ENCODE results near the gene CHTF8. TPM values are rescaled to one million over a fixed set of nuclear protein-coding genes. Genes with fewer than 3 reads are reported as not detected.

Gene CHTF8
- total and polyA plus RNA-seq, 4 donors, result 44.2 to 75.7 (median 59.1) TPM

GRCh38 chr16:69079697-69080096 is 52.7 kb downstream of the CHTF8 start:
- H3K27me3 ChIP-seq (ENCODE audit: control insufficient read depth, insufficient read depth, low read length), result no peaks in the 10 kb centered on the region
- no peak overlapping the region for H3K27ac ChIP-seq (ENCODE audit: low read depth, low read length)
- no peak for DNase-seq (ENCODE audit: low read depth in 4 of 6, low spot score in 6 of 6)
- H3K4me3 ChIP-seq (ENCODE audit: low read depth, low read length), result no peak overlapping the region
- no peaks in the 10 kb centered on the region for H3K9me3 ChIP-seq (ENCODE audit: control insufficient read depth, insufficient read depth, low read length)
- WGBS (ENCODE audit: insufficient coverage), result no CpG with 5 or more reads among the region's 2 CpGs
- H3K36me3 ChIP-seq (ENCODE audit: control insufficient read depth, insufficient read depth, low read length), result peaks cover 7% of the 10 kb centered on the region
- no peaks in the 10 kb centered on the region for H3K4me1 ChIP-seq (ENCODE audit: control insufficient read depth, insufficient read depth, low read length)

GRCh38 chr16:69078073-69078472 is 54.3 kb downstream of the CHTF8 start:
- H3K4me3 ChIP-seq (ENCODE audit: low read depth, low read length), result no peak overlapping the region
- peaks cover 4% of the 10 kb centered on the region for H3K4me1 ChIP-seq (ENCODE audit: control insufficient read depth, insufficient read depth, low read length)
- no peak overlapping the region for H3K27ac ChIP-seq (ENCODE audit: low read depth, low read length)
- no peaks in the 10 kb centered on the region for H3K9me3 ChIP-seq (ENCODE audit: control insufficient read depth, insufficient read depth, low read length)
- DNase-seq (ENCODE audit: low read depth in 4 of 6, low spot score in 6 of 6), result no peak
- peaks cover under 1% of the 10 kb centered on the region for H3K36me3 ChIP-seq (ENCODE audit: control insufficient read depth, insufficient read depth, low read length)
- 51% methylated on average over 3 of the region's 7 CpGs for WGBS (ENCODE audit: insufficient coverage)
- H3K27me3 ChIP-seq (ENCODE audit: control insufficient read depth, insufficient read depth, low read length), result no peaks in the 10 kb centered on the region

- Histone ChIP-seq H3K4me1 (ENCODE audit: control insufficient read depth, insufficient read depth, low read length) (peaks cover 4% of the 10 kb centered on the region), H3K27me3 (ENCODE audit: control insufficient read depth, insufficient read depth, low read length) (no peaks in the 10 kb centered on the region), H3K4me3 (ENCODE audit: low read depth, low read length) (no peak overlapping the region), H3K27ac (ENCODE audit: low read depth, low read length) (no peak overlapping the region), H3K36me3 (ENCODE audit: control insufficient read depth, insufficient read depth, low read length) (no peaks in the 10 kb centered on the region), H3K9me3 (ENCODE audit: control insufficient read depth, insufficient read depth, low read length) (no peaks in the 10 kb centered on the region)
- DNase-seq (ENCODE audit: low read depth in 4 of 6, low spot score in 6 of 6), result no peak
- WGBS (ENCODE audit: insufficient coverage), result 70% methylated on average over 4 of the region's 4 CpGs
These were observed 55.1 kb downstream of the CHTF8 start for GRCh38 chr16:69077251-69077650.

GRCh38 chr16:69073181-69073702 is 59.1 kb downstream of the CHTF8 start:
- Histone ChIP-seq H3K4me1 (ENCODE audit: control insufficient read depth, insufficient read depth, low read length) (peaks cover 4% of the 10 kb centered on the region), H3K4me3 (ENCODE audit: low read depth, low read length) (no peak overlapping the region), H3K36me3 (ENCODE audit: control insufficient read depth, insufficient read depth, low read length) (no peaks in the 10 kb centered on the region), H3K9me3 (ENCODE audit: control insufficient read depth, insufficient read depth, low read length) (no peaks in the 10 kb centered on the region), H3K27me3 (ENCODE audit: control insufficient read depth, insufficient read depth, low read length) (no peaks in the 10 kb centered on the region), H3K27ac (ENCODE audit: low read depth, low read length) (no peak overlapping the region)
- no peak for DNase-seq (ENCODE audit: low read depth in 4 of 6, low spot score in 6 of 6)
- WGBS (ENCODE audit: insufficient coverage), result 72% methylated on average over 9 of the region's 10 CpGs

GRCh38 chr16:69072640-69072974 is 59.8 kb downstream of the CHTF8 start:
- WGBS (ENCODE audit: insufficient coverage), result 83% methylated on average over 1 of the region's 2 CpGs
- Histone ChIP-seq H3K9me3 (ENCODE audit: control insufficient read depth, insufficient read depth, low read length) (no peaks in the 10 kb centered on the region), H3K4me3 (ENCODE audit: low read depth, low read length) (no peak overlapping the region), H3K27ac (ENCODE audit: low read depth, low read length) (no peak overlapping the region), H3K4me1 (ENCODE audit: control insufficient read depth, insufficient read depth, low read length) (peaks cover 4% of the 10 kb centered on the region), H3K27me3 (ENCODE audit: control insufficient read depth, insufficient read depth, low read length) (no peaks in the 10 kb centered on the region), H3K36me3 (ENCODE audit: control insufficient read depth, insufficient read depth, low read length) (no peaks in the 10 kb centered on the region)
- no peak for DNase-seq (ENCODE audit: low read depth in 4 of 6, low spot score in 6 of 6)

GRCh38 chr16:69071036-69071435 is 61.4 kb downstream of the CHTF8 start:
- H3K36me3 ChIP-seq (ENCODE audit: control insufficient read depth, insufficient read depth, low read length), result no peaks in the 10 kb centered on the region
- no peak for DNase-seq (ENCODE audit: low read depth in 4 of 6, low spot score in 6 of 6)
- WGBS (ENCODE audit: insufficient coverage), result no CpG with 5 or more reads among the region's 3 CpGs
- no peaks in the 10 kb centered on the region for H3K9me3 ChIP-seq (ENCODE audit: control insufficient read depth, insufficient read depth, low read length)
- H3K27me3 ChIP-seq (ENCODE audit: control insufficient read depth, insufficient read depth, low read length), result no peaks in the 10 kb centered on the region
- no peak overlapping the region for H3K27ac ChIP-seq (ENCODE audit: low read depth, low read length)
- peaks cover 4% of the 10 kb centered on the region for H3K4me1 ChIP-seq (ENCODE audit: control insufficient read depth, insufficient read depth, low read length)
- H3K4me3 ChIP-seq (ENCODE audit: low read depth, low read length), result no peak overlapping the region

- Histone ChIP-seq H3K4me1 (ENCODE audit: control insufficient read depth, insufficient read depth, low read length) (peaks cover 9% of the 10 kb centered on the region), H3K27ac (ENCODE audit: low read depth, low read length) (no peak overlapping the region), H3K36me3 (ENCODE audit: control insufficient read depth, insufficient read depth, low read length) (no peaks in the 10 kb centered on the region), H3K9me3 (ENCODE audit: control insufficient read depth, insufficient read depth, low read length) (no peaks in the 10 kb centered on the region), H3K27me3 (ENCODE audit: control insufficient read depth, insufficient read depth, low read length) (no peaks in the 10 kb centered on the region), H3K4me3 (ENCODE audit: low read depth, low read length) (no peak overlapping the region)
- WGBS (ENCODE audit: insufficient coverage), result no CpG with 5 or more reads among the region's 5 CpGs
- DNase-seq (ENCODE audit: low read depth in 4 of 6, low spot score in 6 of 6), result no peak
These were observed 62.9 kb downstream of the CHTF8 start for GRCh38 chr16:69069504-69069903.

Small RNA genes within 50 kb of the gene (small RNA-seq; reads per million reads assigned to genes)
- not detected for gene RNU6-22P (ENCODE audit: low replicate concordance)

Other genes with a start within 250 kb of the CHTF8 start
- gene HAS3, start 26.9 kb downstream of the CHTF8 start, total RNA-seq, result 1 to 10 TPM; 1.4 to 1.7 TPM
- gene HAS3, start 26.9 kb downstream of the CHTF8 start, polyA plus RNA-seq (ENCODE audit: insufficient read length in 2 of 2), result 1 to 10 TPM; 5.8 to 6.6 TPM
- gene UTP4, start 61 bp upstream of the CHTF8 start, total RNA-seq, result 10 to 100 TPM; 19.1 to 23.9 TPM
- gene UTP4, start 61 bp upstream of the CHTF8 start, polyA plus RNA-seq (ENCODE audit: insufficient read length in 2 of 2), result 10 to 100 TPM; 36.9 to 37.7 TPM
- gene SNTB2, start 54.6 kb upstream of the CHTF8 start, total RNA-seq, result 10 to 100 TPM; 20.5 to 20.8 TPM
- gene SNTB2, start 54.6 kb upstream of the CHTF8 start, polyA plus RNA-seq (ENCODE audit: insufficient read length in 2 of 2), result 10 to 100 TPM in 1 of 2 donors, 1 to 10 TPM in 1; 6.6 to 10.7 TPM
- 10 to 100 TPM; 23.3 to 30.4 TPM for gene VPS4A, start 178.8 kb upstream of the CHTF8 start, total RNA-seq
- gene VPS4A, start 178.8 kb upstream of the CHTF8 start, polyA plus RNA-seq (ENCODE audit: insufficient read length in 2 of 2), result 10 to 100 TPM; 60.8 to 76.2 TPM
- gene PDF, start 198.0 kb upstream of the CHTF8 start, total RNA-seq, result 1 to 10 TPM; 4.1 to 9.4 TPM
- gene PDF, start 198.0 kb upstream of the CHTF8 start, polyA plus RNA-seq (ENCODE audit: insufficient read length in 2 of 2), result 1 to 10 TPM; 6.5 to 8.0 TPM
- gene COG8, start 207.0 kb upstream of the CHTF8 start, total RNA-seq, result 10 to 100 TPM; 34.0 to 40.2 TPM
- 10 to 100 TPM; 31.5 to 41.6 TPM for gene COG8, start 207.0 kb upstream of the CHTF8 start, polyA plus RNA-seq (ENCODE audit: insufficient read length in 2 of 2)
- 10 to 100 TPM; 15.5 to 16.6 TPM for gene NIP7, start 207.2 kb upstream of the CHTF8 start, total RNA-seq
- 10 to 100 TPM; 16.6 to 19.1 TPM for gene NIP7, start 207.2 kb upstream of the CHTF8 start, polyA plus RNA-seq (ENCODE audit: insufficient read length in 2 of 2)
- under 1 TPM in 1 of 2 donors, not detected in 1; 0.33 TPM for gene TMED6, start 219.2 kb upstream of the CHTF8 start, total RNA-seq
- gene TMED6, start 219.2 kb upstream of the CHTF8 start, polyA plus RNA-seq (ENCODE audit: insufficient read length in 2 of 2), result 1 to 10 TPM; 2.3 to 2.4 TPM